Suprapubic skin (tissue), 4 donors: ENCODE measurements around the gene BDKRB1.

Experiments used
- EP300 ChIP-seq: sonication (generic); formaldehyde crosslinking; IDR thresholded peaks from one replicate; pipeline ENCODE4 v1.6.1; 2017; ENCODE audit warnings: antibody characterized with exemption
- POLR2A ChIP-seq, 2 donors: fragments of 450-650 bp; IDR thresholded peaks; one replicate each; pipeline ENCODE4 v1.6.1; 2017; ENCODE audit warnings: antibody characterized with exemption in 2 of 2, mild to moderate bottlenecking in 2 of 2, moderate library complexity in 2 of 2
- POLR2AphosphoS5 ChIP-seq, 3 donors: sonication (generic); formaldehyde crosslinking; IDR thresholded peaks; one replicate each; pipeline ENCODE4 v1.6.1; 2017; ENCODE audit warnings: antibody characterized with exemption in 3 of 3
- TF ChIP-seq, protein P1 (sequence below), 2 donors: fragments of 200-600 bp in 1 of 2; fragments of 450-650 bp in 1 of 2; sonication (generic) in 1 of 2; IDR thresholded peaks; one replicate each; pipeline ENCODE4 v1.5.1; 2016 to 2019; ENCODE audit warnings: antibody characterized with exemption in 2 of 2, mild to moderate bottlenecking in 1 of 2, moderate library complexity in 1 of 2

DNA sequence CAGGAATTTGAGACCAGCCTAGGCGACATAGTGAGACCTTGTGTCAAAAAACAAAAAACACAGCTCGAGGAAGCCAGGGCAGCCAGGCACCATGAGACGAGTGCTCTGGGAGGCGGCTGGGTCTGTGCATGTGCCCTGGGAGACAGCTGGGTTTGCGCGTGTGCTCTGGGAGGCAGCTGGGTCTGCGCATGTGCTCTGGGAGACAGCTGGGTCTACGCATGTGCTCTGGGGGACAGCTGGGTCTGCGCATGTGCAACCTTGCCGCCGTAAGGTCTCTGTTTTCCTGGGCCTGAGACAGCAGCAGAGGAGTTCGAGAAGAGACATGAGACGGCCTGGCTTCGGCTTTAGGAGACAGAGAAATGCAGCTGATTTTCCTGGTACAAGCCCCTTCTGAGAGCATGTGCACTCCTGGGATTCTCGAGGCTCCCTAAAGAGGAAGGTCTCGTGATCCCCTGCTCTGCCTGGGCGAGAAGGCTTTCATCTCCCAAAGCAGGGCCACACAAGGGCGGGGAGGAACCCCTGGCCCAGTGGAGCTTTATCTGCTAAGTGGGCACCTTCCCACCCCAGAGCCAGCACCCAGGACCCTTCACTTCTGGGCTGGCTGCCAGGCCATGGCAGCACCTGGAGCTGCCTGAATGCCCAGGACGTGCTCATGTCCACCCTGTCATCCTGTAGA is 3.5 kb upstream of the BDKRB1 start:
- TF ChIP-seq, protein P1, sequence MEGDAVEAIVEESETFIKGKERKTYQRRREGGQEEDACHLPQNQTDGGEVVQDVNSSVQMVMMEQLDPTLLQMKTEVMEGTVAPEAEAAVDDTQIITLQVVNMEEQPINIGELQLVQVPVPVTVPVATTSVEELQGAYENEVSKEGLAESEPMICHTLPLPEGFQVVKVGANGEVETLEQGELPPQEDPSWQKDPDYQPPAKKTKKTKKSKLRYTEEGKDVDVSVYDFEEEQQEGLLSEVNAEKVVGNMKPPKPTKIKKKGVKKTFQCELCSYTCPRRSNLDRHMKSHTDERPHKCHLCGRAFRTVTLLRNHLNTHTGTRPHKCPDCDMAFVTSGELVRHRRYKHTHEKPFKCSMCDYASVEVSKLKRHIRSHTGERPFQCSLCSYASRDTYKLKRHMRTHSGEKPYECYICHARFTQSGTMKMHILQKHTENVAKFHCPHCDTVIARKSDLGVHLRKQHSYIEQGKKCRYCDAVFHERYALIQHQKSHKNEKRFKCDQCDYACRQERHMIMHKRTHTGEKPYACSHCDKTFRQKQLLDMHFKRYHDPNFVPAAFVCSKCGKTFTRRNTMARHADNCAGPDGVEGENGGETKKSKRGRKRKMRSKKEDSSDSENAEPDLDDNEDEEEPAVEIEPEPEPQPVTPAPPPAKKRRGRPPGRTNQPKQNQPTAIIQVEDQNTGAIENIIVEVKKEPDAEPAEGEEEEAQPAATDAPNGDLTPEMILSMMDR (IDR thresholded peaks at IDR 0.05): no peak
- TF ChIP-seq POLR2A (IDR thresholded peaks at IDR 0.05) (no peak), POLR2AphosphoS5 (IDR thresholded peaks at IDR 0.05) (no peak), EP300 (no peak)
